ENCODE data around the gene FRMD4B.

FRMD4B gene

DNA sequence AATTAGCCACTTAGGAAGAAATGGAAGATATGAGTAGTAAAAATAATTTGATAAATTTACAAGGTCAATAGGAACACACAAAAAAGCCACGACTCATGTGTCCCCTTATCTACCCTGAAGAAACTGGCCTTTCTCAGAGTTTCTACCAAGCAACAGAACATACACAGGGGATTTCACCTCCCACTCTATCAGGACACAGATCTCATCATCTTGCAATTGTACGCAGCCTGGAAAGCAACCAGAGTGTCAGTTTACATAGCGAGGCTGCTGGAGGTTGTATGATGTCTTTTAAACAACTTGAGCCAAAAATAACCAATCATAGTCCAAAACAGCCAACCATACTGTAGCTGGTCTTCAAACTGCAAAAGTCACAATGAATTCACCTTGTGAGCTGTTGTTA, 243.8 kb downstream of the FRMD4B start:
- no peak overlapping the region for H3K4me3 ChIP-seq (ENCODE audit: low read depth, low read length)

DNA sequence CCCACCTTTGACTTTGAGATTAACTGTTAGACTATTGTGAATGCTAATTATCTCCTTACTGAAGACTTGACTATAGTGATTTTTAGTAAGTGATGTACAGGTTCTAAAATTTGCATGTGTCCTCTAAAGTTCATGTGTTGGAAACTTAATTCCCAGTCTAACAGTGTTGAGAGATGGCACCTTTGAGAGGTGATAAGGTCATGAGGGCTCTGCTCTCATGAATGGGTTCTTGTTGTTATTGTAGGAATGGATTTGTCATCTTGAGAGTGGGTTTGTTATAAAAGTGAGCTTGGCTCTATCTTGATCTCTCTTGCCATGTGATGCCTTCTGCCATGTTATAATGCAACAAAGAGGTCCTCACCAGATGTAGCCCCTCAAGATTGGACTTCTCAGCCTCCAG, 244.6 kb downstream of the FRMD4B start:
- H3K4me3 ChIP-seq (ENCODE audit: low read depth, low read length) = no peak overlapping the region

DNA sequence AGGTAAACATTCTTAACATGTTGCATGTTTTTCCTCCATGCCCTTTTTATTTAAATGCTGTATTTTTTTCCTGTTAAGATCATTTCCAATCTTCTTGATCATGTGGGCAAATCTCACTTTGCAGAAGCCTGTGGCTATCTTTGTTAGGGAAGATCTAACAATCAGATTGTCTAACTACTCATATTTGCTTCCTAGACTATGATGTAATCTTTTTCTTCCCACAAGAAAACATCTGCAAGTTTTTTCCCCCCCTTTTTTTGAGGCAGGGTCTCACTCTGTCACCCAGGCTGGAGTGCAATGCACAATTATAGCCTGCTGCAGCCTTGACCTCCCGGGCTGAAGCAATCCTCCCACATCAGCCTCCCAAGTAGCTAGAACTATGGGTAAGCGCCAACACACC, 248.5 kb downstream of the FRMD4B start:
- H3K4me3 ChIP-seq (ENCODE audit: low read depth, low read length) = no peak overlapping the region

DNA sequence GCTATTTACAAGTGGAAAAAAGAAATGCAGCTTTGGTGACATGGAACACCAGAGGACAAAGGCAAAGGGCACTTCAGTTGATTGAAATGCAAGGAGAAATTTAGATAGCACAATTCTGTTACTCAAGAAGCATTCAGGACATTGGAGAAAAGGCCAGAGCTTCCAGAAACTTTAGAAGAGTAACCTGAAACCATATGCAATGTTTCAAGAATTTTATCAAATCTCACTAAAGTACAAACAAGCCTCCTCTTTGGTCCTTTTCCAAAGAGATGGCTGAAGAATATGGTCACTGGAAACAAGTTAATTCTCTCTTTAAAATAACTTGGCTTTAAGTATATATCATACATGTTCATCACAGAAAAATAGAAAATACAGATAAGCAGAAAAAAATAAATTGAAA, 248.9 kb downstream of the FRMD4B start:
- no peak overlapping the region for H3K4me3 ChIP-seq (ENCODE audit: low read depth, low read length)

DNA sequence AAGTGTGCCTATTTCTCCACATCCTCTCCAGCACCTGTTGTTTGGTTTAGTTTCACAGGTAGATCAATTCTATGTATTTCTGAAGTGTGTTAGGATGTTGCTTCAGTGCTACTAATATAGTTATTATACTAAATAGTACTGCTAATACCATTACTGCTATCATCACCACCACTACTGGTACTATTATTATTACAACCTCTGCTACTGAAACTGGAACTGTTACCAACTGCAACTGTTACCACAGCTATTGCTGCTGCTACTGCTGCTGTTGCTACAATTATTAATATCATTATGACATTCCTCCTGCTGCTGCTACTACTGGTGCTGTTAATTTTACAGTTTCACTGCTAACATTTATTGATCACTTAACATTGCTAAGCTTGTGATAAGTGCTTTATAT, 255.2 kb downstream of the FRMD4B start:
- H3K4me3 ChIP-seq (ENCODE audit: low read depth, low read length) = no peak overlapping the region

DNA sequence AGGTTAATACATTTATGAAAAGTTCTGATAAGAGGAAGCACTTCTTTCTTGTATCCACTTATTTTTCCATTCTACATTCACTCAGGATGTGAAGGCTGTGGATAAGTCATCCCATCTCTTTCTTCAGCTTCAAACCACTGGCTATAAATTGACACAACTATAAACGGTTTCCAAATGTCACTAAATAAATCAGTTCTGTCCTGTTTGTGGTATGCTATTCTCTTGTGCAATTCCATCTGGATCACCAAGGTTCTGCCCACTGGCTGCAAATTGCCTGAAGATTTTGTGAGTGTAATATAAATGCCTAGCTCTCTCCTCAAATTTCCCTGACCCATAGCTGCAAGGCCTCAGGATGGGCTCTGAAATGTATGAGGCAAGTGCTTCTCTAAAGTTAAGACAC, 256.4 kb downstream of the FRMD4B start:
- H3K4me3 ChIP-seq (ENCODE audit: low read depth, low read length) = no peak overlapping the region

DNA sequence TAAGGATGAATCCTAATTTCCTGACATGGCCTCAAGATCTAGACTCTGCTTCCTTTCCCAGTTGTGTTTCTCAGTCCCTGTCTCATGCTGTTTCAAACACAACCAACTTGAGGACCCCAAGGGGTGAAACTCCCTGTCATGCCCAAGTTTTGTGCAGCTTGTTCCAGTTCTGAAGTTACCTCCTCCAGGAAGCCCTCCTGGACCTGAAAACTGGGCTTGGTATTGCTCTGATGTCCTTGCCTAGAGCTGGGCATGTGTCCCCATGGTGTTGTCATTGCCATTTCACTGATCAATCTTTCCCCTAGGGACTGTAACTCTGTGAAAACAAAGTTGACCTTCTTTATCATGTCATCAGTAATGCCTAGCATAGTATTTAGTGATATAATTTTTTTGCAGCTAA, 257.4 kb downstream of the FRMD4B start:
- no peak overlapping the region for H3K4me3 ChIP-seq (ENCODE audit: low read depth, low read length)

DNA sequence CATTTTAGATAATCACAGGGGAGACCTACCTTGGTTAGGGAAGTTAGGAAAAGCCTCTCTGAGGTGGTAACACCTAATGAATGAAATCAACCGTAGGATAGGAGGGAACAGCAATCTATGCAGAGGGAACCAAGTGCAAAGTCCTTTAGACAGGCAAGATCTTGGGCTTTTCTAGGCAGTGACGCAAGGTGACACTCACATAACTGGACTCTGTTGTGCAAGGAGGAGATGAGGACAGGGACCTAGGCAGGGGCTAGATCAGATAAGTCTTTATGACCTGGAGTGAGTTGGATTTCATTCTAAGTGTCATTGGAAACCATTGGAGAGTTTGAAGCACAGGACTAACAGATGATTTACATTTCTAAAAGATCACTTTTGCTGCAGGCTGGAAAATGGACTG, 258.9 kb downstream of the FRMD4B start:
- H3K4me3 ChIP-seq (ENCODE audit: low read depth, low read length) = no peak overlapping the region

DNA sequence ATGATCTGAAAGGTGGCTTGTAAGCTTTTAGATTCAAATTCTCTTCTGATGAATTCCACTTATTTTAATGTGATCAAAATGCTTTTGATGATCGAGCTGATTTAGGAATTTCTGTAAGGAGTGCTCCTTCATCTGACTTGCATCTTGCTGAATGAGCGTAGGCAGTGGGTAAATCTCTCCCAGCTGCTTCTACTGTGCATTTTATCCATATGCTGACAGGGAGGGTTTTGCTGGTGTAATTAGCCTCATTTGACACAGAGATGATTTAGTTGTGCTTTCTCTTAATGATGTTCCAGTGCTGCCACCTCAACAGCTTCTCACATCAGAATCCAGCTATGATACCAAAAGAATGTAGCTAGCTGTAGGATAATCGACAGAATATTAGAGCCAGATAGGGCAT, 259.7 kb downstream of the FRMD4B start:
- H3K4me3 ChIP-seq (ENCODE audit: low read depth, low read length) = no peak overlapping the region

DNA sequence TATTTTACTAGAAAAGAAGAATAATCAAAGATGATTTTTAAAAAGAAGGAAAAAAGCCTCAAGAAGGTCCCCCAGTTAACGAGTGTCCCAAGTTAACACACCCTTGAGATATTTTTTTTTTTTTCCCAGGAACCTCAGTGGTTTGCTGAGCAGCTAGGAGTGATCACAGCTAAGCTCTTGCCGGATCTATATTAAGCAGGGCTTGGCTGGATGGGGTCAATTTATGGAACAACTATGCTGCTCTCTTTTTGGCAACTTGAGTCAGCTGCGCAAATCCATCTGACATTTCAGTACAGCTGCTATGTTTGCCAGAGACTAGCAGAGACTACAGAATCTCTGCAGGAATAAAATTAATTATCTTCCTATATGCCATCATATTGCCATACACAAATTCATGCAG, 263.5 kb downstream of the FRMD4B start, which contains the start of gene LMOD3:
Gene LMOD3 (minus strand): TSS at position 193 of the 400 bp plus-strand sequence. CDS start 209 bp downstream, outside the sequence.
- H3K4me3 ChIP-seq (ENCODE audit: low read depth, low read length) = no peak within 1 kb of the TSS

DNA sequence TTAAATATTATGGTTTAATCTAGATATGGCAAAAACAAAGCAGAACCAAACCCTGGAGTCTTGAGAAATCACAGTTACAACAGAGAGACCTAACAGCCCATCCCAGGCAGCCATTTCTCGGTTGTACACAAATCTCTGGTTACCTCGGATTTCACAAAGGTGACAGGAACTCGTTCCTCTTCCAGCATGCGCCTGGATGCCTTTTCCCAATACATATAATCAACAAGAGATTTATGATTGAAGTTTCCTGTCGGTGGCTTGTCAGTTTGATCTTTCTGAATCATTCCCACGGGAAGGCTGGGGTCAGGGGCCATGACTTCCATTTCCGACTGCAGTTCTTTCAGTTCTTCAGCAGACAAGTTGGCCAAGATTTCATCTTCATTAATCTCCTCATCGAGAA, 263.9 kb downstream of the FRMD4B start:
- H3K4me3 ChIP-seq (ENCODE audit: low read depth, low read length) = no peak overlapping the region

DNA sequence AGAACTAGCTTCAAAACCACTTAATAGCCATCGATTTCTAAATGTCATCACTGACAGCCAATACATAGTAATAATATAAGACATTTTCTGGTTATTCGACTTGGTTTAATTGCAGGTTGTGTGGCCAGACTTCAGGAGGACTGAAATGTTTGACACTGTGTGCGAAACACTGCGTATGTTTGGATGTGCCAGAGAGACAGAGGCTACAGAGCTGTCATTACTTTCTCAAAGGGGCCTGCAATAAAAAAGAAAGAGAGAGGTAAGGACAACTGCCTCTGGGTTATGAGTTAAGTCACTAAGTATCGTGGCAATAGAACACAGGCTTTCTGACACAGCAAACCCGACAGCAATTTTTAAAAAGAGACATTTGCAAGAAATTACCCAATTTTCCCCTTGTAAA, 264.4 kb downstream of the FRMD4B start:
- H3K4me3 ChIP-seq (ENCODE audit: low read depth, low read length) = no peak overlapping the region

DNA sequence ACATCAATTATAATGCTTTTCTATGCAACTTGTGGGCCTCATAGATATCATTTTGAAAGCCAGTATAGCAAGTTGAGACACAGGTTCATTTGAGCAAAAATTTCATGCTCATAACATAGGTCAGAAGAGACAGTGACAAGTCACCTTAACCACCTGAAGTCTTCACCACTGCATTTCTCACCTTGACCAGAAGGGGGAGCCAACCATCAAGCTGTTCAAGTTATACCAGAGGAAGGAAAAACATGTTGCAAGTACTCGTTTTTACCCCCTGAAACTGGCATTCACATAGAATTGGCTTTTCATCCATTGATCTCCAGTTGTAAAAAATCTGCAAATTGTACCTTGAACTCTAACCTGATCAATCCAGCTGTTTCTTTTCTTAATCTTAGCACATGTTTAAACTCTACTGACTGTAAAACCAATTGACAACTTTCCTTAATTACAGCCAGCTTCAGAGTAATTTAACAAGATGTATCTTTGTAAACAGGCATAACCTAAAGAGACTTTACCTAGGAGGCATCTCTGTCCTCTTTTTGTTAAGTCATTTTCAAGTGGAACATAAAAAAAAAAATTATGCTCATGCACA, 264.9 kb downstream of the FRMD4B start:
- H3K4me3 ChIP-seq (ENCODE audit: low read depth, low read length) = no peak overlapping the region
